SK-N-SH (cell line): Measurements from ENCODE around the gene PKD1. TPM values are rescaled to one million over a fixed set of nuclear protein-coding genes. Genes with fewer than 3 reads are reported as not detected.
A peak's percentile ranks its signal among the peaks of the same experiment; 100 is the strongest.

ENCODE experiments used
- CTCF ChIA-PET: fragments of 300-600, 350-600 bp; formaldehyde crosslinking; extraction: SDS; loops from one replicate; lab custom pipeline; 2021; lab: Yijun Ruan, JAX
- POLR2A ChIA-PET: fragments of 350-600 bp; sonication (Branson Sonifier 250); formaldehyde crosslinking; extraction: SDS; loops from one replicate; lab custom pipeline; 2020; ENCODE audit warnings: antibody characterized with exemption, inconsistent platforms; lab: Yijun Ruan, JAX
- DNase-seq: peaks from one replicate; pipeline ENCODE4 v3.0.0; 2012
- H2AFZ ChIP-seq: fragments of 200-600 bp; sonication (generic); 2 replicates; pipeline ENCODE4 v1.8.1; 2016; ENCODE audit warnings: antibody characterized with exemption, mild to moderate bottlenecking, low read depth
- H3F3A ChIP-seq: fragments of 200-600 bp; sonication (generic); replicated peaks from 2 replicates; pipeline ENCODE3; 2016; ENCODE audit warnings: antibody characterized with exemption, mild to moderate bottlenecking; ENCODE audit not compliant: insufficient read depth
- H3K27ac ChIP-seq, 2 experiments: fragments of 200-500 bp in 1 of 2; fragments of 200-600 bp in 1 of 2; sonication (Bioruptor generic) in 1 of 2; sonication (generic), shearing (Covaris generic) in 1 of 2; 2 replicates each; pipeline versions ENCODE4 v1.5.1 to v1.6.1; 2014 to 2016; ENCODE audit warnings: low read depth in 2 of 2, inconsistent platforms in 1 of 2, low read length in 1 of 2, mild to moderate bottlenecking in 1 of 2, mixed read lengths in 1 of 2
- H3K27me3 ChIP-seq: fragments of 200-600 bp; sonication (generic), shearing (Covaris generic); 2 replicates; pipeline ENCODE4 v1.6.1; 2016; ENCODE audit warnings: mixed run types; ENCODE audit not compliant: insufficient read depth
- H3K36me3 ChIP-seq, 2 experiments: fragments of 200-500 bp in 1 of 2; fragments of 200-600 bp in 1 of 2; sonication (Bioruptor generic) in 1 of 2; sonication (generic) in 1 of 2; replicated peaks in 1 of 2; 2 replicates each; pipeline versions ENCODE3 to v1.5.1; 2014 to 2016; ENCODE audit warnings: low read length in 1 of 2, mild to moderate bottlenecking in 1 of 2; ENCODE audit not compliant: insufficient read depth in 2 of 2, control insufficient read depth in 1 of 2
- H3K4me1 ChIP-seq, 2 experiments: fragments of 200-500 bp in 1 of 2; fragments of 200-600 bp in 1 of 2; sonication (Bioruptor generic) in 1 of 2; sonication (generic), shearing (Covaris generic) in 1 of 2; 2 replicates each; pipeline versions ENCODE4 v1.5.1 to v1.6.1; 2014 to 2016; ENCODE audit warnings: low read depth in 1 of 2, low read length in 1 of 2, mixed run types in 1 of 2; ENCODE audit not compliant: insufficient read depth in 2 of 2, control insufficient read depth in 1 of 2
- H3K4me2 ChIP-seq: fragments of 200-600 bp; sonication (generic), shearing (Covaris generic); 2 replicates; pipeline ENCODE4 v1.6.1; 2017; ENCODE audit warnings: mixed run types
- H3K4me3 ChIP-seq, 2 experiments: fragments of 200-500 bp in 1 of 2; fragments of 200-600 bp in 1 of 2; sonication (Bioruptor generic) in 1 of 2; sonication (generic), shearing (Covaris generic) in 1 of 2; 2 replicates each; pipeline versions ENCODE4 v1.5.1 to v1.8.1; 2014 to 2016; ENCODE audit warnings: low read depth in 2 of 2, inconsistent platforms in 1 of 2, low read length in 1 of 2, mild to moderate bottlenecking in 1 of 2, mixed read lengths in 1 of 2, moderate library complexity in 1 of 2
- H3K79me2 ChIP-seq: fragments of 200-600 bp; sonication (generic); 2 replicates; pipeline ENCODE4 v1.8.1; 2017; ENCODE audit warnings: mild to moderate bottlenecking; ENCODE audit not compliant: insufficient read depth
- H3K9ac ChIP-seq: fragments of 200-600 bp; sonication (generic); 2 replicates; pipeline ENCODE4 v1.6.1; 2017; ENCODE audit warnings: mixed run types
- H3K9me2 ChIP-seq: fragments of 200-600 bp; sonication (generic); 2 replicates; pipeline ENCODE4 v1.6.1; 2017; ENCODE audit warnings: mixed run types
- H3K9me3 ChIP-seq: fragments of 200-600 bp; sonication (generic); 2 replicates; pipeline ENCODE4 v1.6.1; 2017; ENCODE audit warnings: mixed run types, mild to moderate bottlenecking, moderate library complexity
- H4K20me1 ChIP-seq: fragments of 200-600 bp; sonication (generic); 2 replicates; pipeline ENCODE4 v1.6.1; 2017; ENCODE audit warnings: mild to moderate bottlenecking, mixed run types; ENCODE audit not compliant: insufficient read depth
- CHD2 ChIP-seq: fragments of 150-350 bp; IDR thresholded peaks from 2 replicates; pipeline ENCODE4 v1.6.1; 2018; ENCODE audit warnings: low read length; ENCODE audit not compliant: partially characterized antibody
- CTCF ChIP-seq: fragments of 200-600 bp; sonication (generic); IDR thresholded peaks from 2 replicates; pipeline ENCODE4 v1.6.1; 2017; ENCODE audit warnings: antibody characterized with exemption, mild to moderate bottlenecking, moderate library complexity
- ELF1 ChIP-seq: IDR thresholded peaks from 2 replicates; pipeline ENCODE4 v1.4.0; 2012
- EP300 ChIP-seq, 2 experiments: IDR thresholded peaks; 2 replicates each; pipeline versions ENCODE4 v1.4.0 to v1.6.1; 2012; ENCODE audit warnings: borderline replicate concordance in 1 of 2, low read depth in 1 of 2, low read length in 1 of 2
- EZH2phosphoT487 ChIP-seq: fragments of 200-600 bp; sonication (generic); IDR thresholded peaks from 2 replicates; pipeline ENCODE4 v1.6.1; 2017; ENCODE audit warnings: low read depth, mixed run types, mild to moderate bottlenecking, antibody characterized with exemption, moderate library complexity, borderline replicate concordance
- FOSL2 ChIP-seq: IDR thresholded peaks from 2 replicates; pipeline ENCODE4 v1.4.0; 2012; ENCODE audit warnings: low read depth, mild to moderate bottlenecking, moderate library complexity, borderline replicate concordance
- FOXM1 ChIP-seq: IDR thresholded peaks from 2 replicates; pipeline ENCODE4 v1.4.0; 2012; ENCODE audit warnings: low read depth, mild to moderate bottlenecking
- GATA2 ChIP-seq: sonication (generic); formaldehyde crosslinking; IDR thresholded peaks from 2 replicates; pipeline ENCODE4 v1.5.0; 2020; ENCODE audit warnings: mild to moderate bottlenecking, missing genetic modification reagents
- IRF3 ChIP-seq: fragments of 150-350 bp; IDR thresholded peaks from 2 replicates; pipeline ENCODE4 v1.6.1; 2016; ENCODE audit warnings: mild to moderate bottlenecking, low read depth, low read length
- JUND ChIP-seq: IDR thresholded peaks from 2 replicates; pipeline ENCODE4 v1.4.0; 2012
- MAX ChIP-seq: IDR thresholded peaks from 2 replicates; pipeline ENCODE4 v1.4.0; 2012; ENCODE audit warnings: low read depth
- MXI1 ChIP-seq: IDR thresholded peaks from 2 replicates; pipeline ENCODE4 v1.6.1; 2012; ENCODE audit warnings: mild to moderate bottlenecking, low read depth, low read length, improper control_type of control experiment
- NFIC ChIP-seq: IDR thresholded peaks from 2 replicates; pipeline ENCODE4 v1.4.0; 2012; ENCODE audit warnings: borderline replicate concordance
- NRF1 ChIP-seq: IDR thresholded peaks from 2 replicates; pipeline ENCODE4 v1.6.1; 2012; ENCODE audit warnings: low read depth, mild to moderate bottlenecking, low read length
- RFX5 ChIP-seq: IDR thresholded peaks from 2 replicates; pipeline ENCODE4 v1.6.1; 2012; ENCODE audit warnings: mild to moderate bottlenecking, improper control_type of control experiment, low read length
- RXRA ChIP-seq: IDR thresholded peaks from 2 replicates; pipeline ENCODE4 v1.4.0; 2012; ENCODE audit warnings: low read depth, mild to moderate bottlenecking, borderline replicate concordance
- SIN3A ChIP-seq: IDR thresholded peaks from 2 replicates; pipeline ENCODE4 v1.6.1; 2012; ENCODE audit warnings: low read depth, mild to moderate bottlenecking, low read length, moderate library complexity, borderline replicate concordance
- TAF1 ChIP-seq: IDR thresholded peaks from 2 replicates; pipeline ENCODE4 v1.6.1; 2012; ENCODE audit warnings: low read depth, mild to moderate bottlenecking, low read length, moderate library complexity, borderline replicate concordance
- TEAD4 ChIP-seq: IDR thresholded peaks from 2 replicates; pipeline ENCODE4 v1.4.0; 2012; ENCODE audit warnings: mild to moderate bottlenecking, borderline replicate concordance; ENCODE audit not compliant: insufficient read depth
- USF1 ChIP-seq: IDR thresholded peaks from 2 replicates; pipeline ENCODE4 v1.4.0; 2012; ENCODE audit warnings: low read depth, borderline replicate concordance
- WGBS: methylation state at CpG from one replicate; pipeline ENCODE4 v1.1.6; 2017; ENCODE audit warnings: low lambda C conversion rate; 5-methylcytosine and 5-hydroxymethylcytosine counted together
- polyA plus RNA-seq, 3 experiments: library from polyadenylated mRNA; depleted of rRNA; stranded (reverse); fragments of >200 nt; gene quantifications; 2 replicates each; pipeline ENCODE4 v1.2.3, GENCODE V29; 2012

PKD1 gene
- polyA plus RNA-seq, 1 of the 3 experiments (the other 2 are of a cell fraction): 47.4 TPM

- Histone ChIP-seq H3K4me1 (peaks cover 35 to 54% of the 10 kb centered on the region in 2 experiments; a peak in 3 of 4 replicates), H3K9me3 (no peaks in the 10 kb centered on the region), H3F3A (peaks cover 31% of the 10 kb centered on the region), H3K27ac (peak overlapping the region in 1 of 2 experiments; percentile 80; a peak in 2 of 4 replicates), H3K27me3 (no peaks in the 10 kb centered on the region), H3K4me3 (no peak overlapping the region), H3K4me2 (no peak overlapping the region), H3K9me2 (no peaks in the 10 kb centered on the region), H3K9ac (no peak overlapping the region), H3K79me2 (peaks cover 31% of the 10 kb centered on the region), H3K36me3 (peaks cover 10 to 15% of the 10 kb centered on the region in 2 experiments), H4K20me1 (peaks cover 56% of the 10 kb centered on the region), H2AFZ (no peak overlapping the region)
- ChIA-PET CTCF (interaction anchor here (0.6 to 4.1 kb wide), 7 partner anchors 81 to 373 kb away, joined by 3 to 31 read pairs (median 3); no protein-coding TSS in a partner anchor), POLR2A (interaction anchor here (0.6 to 1.8 kb wide), 7 partner anchors 8 to 183 kb away, joined by 3 to 13 read pairs (median 4); partner anchors contain the start of genes MLST8, NTHL1, RPS2 and TRAF7)
- TF ChIP-seq CHD2 (no peak), TEAD4 (no peak), USF1 (no peak), JUND (no peak), ELF1 (no peak), IRF3 (no peak), NFIC (no peak), RXRA (no peak)
- DNase-seq: no peak
- WGBS: 65% methylated on average over 3 of the region's 6 CpGs
Observed at GRCh38 chr16:2147378-2147777, 11.7 kb upstream of the PKD1 start.

- CTCF ChIA-PET: interaction anchor here (2.4 to 4.1 kb wide), 2 partner anchors 123 to 142 kb away, joined by 17 to 31 read pairs; no protein-coding TSS in a partner anchor
- no peaks in the 10 kb centered on the region for H3K27me3 ChIP-seq
- H3K79me2 ChIP-seq: peaks cover 16% of the 10 kb centered on the region
- H3K4me1 ChIP-seq: peaks cover 19 to 39% of the 10 kb centered on the region in 2 experiments; a peak in 3 of 4 replicates
- peaks cover 27% of the 10 kb centered on the region for H3F3A ChIP-seq
- POLR2A ChIA-PET: interaction anchor here (0.6 to 1.8 kb wide), 2 partner anchors 9 to 71 kb away, joined by 3 to 13 read pairs; partner anchors contain the start of gene TRAF7
- no peaks in the 10 kb centered on the region for H3K9me3 ChIP-seq
- H3K9ac ChIP-seq: no peak overlapping the region
- no peak overlapping the region for H2AFZ ChIP-seq
- no peak overlapping the region for H3K27ac ChIP-seq
- H3K9me2 ChIP-seq: no peaks in the 10 kb centered on the region
- no peak overlapping the region for H3K4me2 ChIP-seq
- no peak for DNase-seq
- WGBS: 94% methylated on average over 5 of the region's 5 CpGs
- H3K36me3 ChIP-seq: peaks cover 0 to under 1% of the 10 kb centered on the region in 2 experiments
- TF ChIP-seq GATA2: no peak
- no peak for TF ChIP-seq SIN3A
- TF ChIP-seq FOSL2: no peak
- TF ChIP-seq IRF3: no peak
- no peak for TF ChIP-seq MAX
- TF ChIP-seq TAF1: no peak
- TF ChIP-seq MXI1: no peak
- no peak for TF ChIP-seq JUND
- no peak for TF ChIP-seq ELF1
- TF ChIP-seq NFIC: no peak
- no peak for TF ChIP-seq EZH2phosphoT487
- no peak for TF ChIP-seq USF1
- no peak for TF ChIP-seq RFX5
- no peak for TF ChIP-seq TEAD4
- TF ChIP-seq NRF1: no peak
- TF ChIP-seq CTCF: no peak
- no peak for TF ChIP-seq RXRA
- TF ChIP-seq EP300 (IDR thresholded peaks at IDR 0.05; ENCODE audit: borderline replicate concordance in 1 of 2, low read depth in 1 of 2, low read length in 1 of 2): no peak
- no peak for TF ChIP-seq FOXM1
- H4K20me1 ChIP-seq: peaks cover 40% of the 10 kb centered on the region
- H3K4me3 ChIP-seq: no peak overlapping the region
Observed at GRCh38 chr16:2145843-2146242, 10.1 kb upstream of the PKD1 start.
